Measurements from ENCODE around the gene RSAD2. TPM values are rescaled to one million over a fixed set of nuclear protein-coding genes. Genes with fewer than 3 reads are reported as not detected.

RSAD2 gene
- total and polyA plus RNA-seq, 9 of the 15 experiments (the other 6 are each of a cell fraction or from before 2014, with no cell fraction given), result 0.15 to 1.4 (median 0.28) TPM

- Histone ChIP-seq H3K36me3 (ENCODE audit: control insufficient read depth, insufficient read depth, low read length) (no peaks in the 10 kb centered on the region; the same call in 2 of the 3 replicates), H3K9me3 (replicated peaks; ENCODE audit: control insufficient read depth, insufficient read depth, low read depth, low read length) (no peaks in the 10 kb centered on the region), H3K27ac (ENCODE audit: extremely low read depth, low read depth, low read length) (no peak overlapping the region), H3K4me2 (ENCODE audit: insufficient read depth, low read length) (no peak overlapping the region), H3K27me3 (ENCODE audit: control insufficient read depth in 2 of 2, insufficient read depth in 2 of 2, low read length in 2 of 2) (no peaks in the 10 kb centered on the region), H3K4me1 (replicated peaks in 1 of 2; ENCODE audit: control insufficient read depth in 2 of 2, insufficient read depth in 2 of 2, low read length in 2 of 2) (no peaks in the 10 kb centered on the region), H2AFZ (ENCODE audit: low read depth, low read length) (no peak overlapping the region), H3K79me2 (ENCODE audit: control insufficient read depth, insufficient read depth, low read length) (no peaks in the 10 kb centered on the region), H4K20me1 (replicated peaks; ENCODE audit: control insufficient read depth, insufficient read depth, low read length) (no peaks in the 10 kb centered on the region), H3K4me3 (no peak overlapping the region), H3K9me1 (ENCODE audit: control insufficient read depth, insufficient read depth, low read length) (no peaks in the 10 kb centered on the region), H3K9ac (ENCODE audit: insufficient read depth in 1 of 2, low read depth in 2 of 2, low read length in 2 of 2) (no peak overlapping the region; a peak in 1 of 4 replicates)
- DNase-seq (ENCODE audit: extremely low read depth in 1 of 4, low spot score in 3 of 4) (no peak), ATAC-seq (no peak), FAIRE-seq (no peak)
- intact Hi-C loops (cut with micrococcal nuclease), result no loop called here
- TF ChIP-seq DDX20 (tag; IDR thresholded peaks at IDR 0.05; ENCODE audit: low read depth), result no peak
- no peak for TF ChIP-seq SMAD1 (IDR thresholded peaks at IDR 0.05; ENCODE audit: low read depth, low read length, partially characterized antibody)
- no peak for TF ChIP-seq DEAF1 (CRISPR knock-in tag; IDR thresholded peaks at IDR 0.05)
- no peak for TF ChIP-seq GATA2 (CRISPR knock-in tag; IDR thresholded peaks at IDR 0.05)
- no peak for TF ChIP-seq RCOR1 (IDR thresholded peaks at IDR 0.05; ENCODE audit: borderline replicate concordance in 1 of 2, low read depth in 2 of 2, low read length in 2 of 2)
- TF ChIP-seq POLR2A (conservative IDR thresholded peaks at IDR 0.05), result no peak
- TF ChIP-seq ZNF668 (CRISPR knock-in tag; IDR thresholded peaks at IDR 0.05), result no peak
- no peak for TF ChIP-seq U2AF1 (optimal IDR thresholded peaks at IDR 0.05; ENCODE audit: low read depth, low read length)
- no peak for TF ChIP-seq HBP1 (CRISPR knock-in tag; IDR thresholded peaks at IDR 0.05)
- no peak for TF ChIP-seq GTF2E2 (tag; IDR thresholded peaks at IDR 0.05)
- no peak for TF ChIP-seq HES1 (IDR thresholded peaks at IDR 0.05; ENCODE audit: low read depth)
- BruUV-seq (replicated peaks), result no TSS peak
- 24% methylated on average over 2 of the region's 2 CpGs for WGBS (ENCODE audit: insufficient coverage, low coverage, missing lambda C conversion rate)
- in situ Hi-C loops (cut with MboI), result no loop called here
- ChIA-PET CTCF (ENCODE audit: low intra/inter-chr PET ratio) (no interaction called here), POLR2A (interaction anchor here (0.7 kb wide), 2 partner anchors 57 to 212 kb away, joined by 3 read pairs; no protein-coding TSS in a partner anchor)
Observed at GRCh38 chr2:6940820-6941219, 63.2 kb downstream of the RSAD2 start.
